Endothelial cell of umbilical vein (primary cell): Measurements from ENCODE around the gene TBC1D5.

Experiments used
- CTCF ChIP-seq, 2 donors: IDR thresholded peaks; 1 replicate in 1 of 2; 2 replicates in 1 of 2; pipeline ENCODE4 v1.5.1; 2011; ENCODE audit warnings: low read length in 2 of 2, mild to moderate bottlenecking in 2 of 2, moderate library complexity in 2 of 2, control low read depth in 1 of 2, inconsistent platforms in 1 of 2, low read depth in 1 of 2; ENCODE audit not compliant: insufficient read depth in 1 of 2; ENCODE audit errors: extremely low read depth in 1 of 2
- POLR2A ChIP-seq: IDR thresholded peaks from 2 replicates; pipeline ENCODE4 v1.6.1; 2012; ENCODE audit warnings: low read depth, mild to moderate bottlenecking, control low read depth, low read length
- POLR2AphosphoS5 ChIP-seq: IDR thresholded peaks from 2 replicates; pipeline ENCODE4 v1.6.1; 2012; ENCODE audit warnings: low read depth, mild to moderate bottlenecking, control low read depth, low read length, moderate library complexity; ENCODE audit not compliant: insufficient read depth

- TF ChIP-seq CTCF (IDR thresholded peaks at IDR 0.05; ENCODE audit: extremely low read depth in 1 of 2, insufficient read depth in 1 of 2, low read depth in 1 of 2, low read length in 2 of 2) (no peak), POLR2A (no peak), POLR2AphosphoS5 (no peak)
Observed at GRCh38 chr3:17489139-17489538, 253.3 kb downstream of the TBC1D5 start.
